GM21367 (cell line): ENCODE results near the gene MTERF2.

Experiments used
- ATAC-seq: cut with Tn5 transposase; IDR thresholded peaks from one replicate; pipeline ENCODE4 v1.9.1; 2021; ENCODE audit not compliant: unreplicated experiment

MTERF2 gene

GRCh38 chr12:106954462-106955376 lies 32.2 kb downstream of the MTERF2 start:
- ATAC-seq, result peak; percentile 1

GRCh38 chr12:106953352-106954250 lies 33.3 kb downstream of the MTERF2 start:
- ATAC-seq, result no peak

GRCh38 chr12:106950591-106950990 lies 36.4 kb downstream of the MTERF2 start:
- ATAC-seq, result no peak

- no peak for ATAC-seq
Measured at GRCh38 chr12:106947461-106947860, 39.5 kb downstream of the MTERF2 start.

GRCh38 chr12:106945261-106945851 lies 41.6 kb downstream of the MTERF2 start:
- ATAC-seq, result no peak

- ATAC-seq, result no peak
Measured at GRCh38 chr12:106942775-106943174, 44.2 kb downstream of the MTERF2 start.

GRCh38 chr12:106941481-106942156 lies 45.3 kb downstream of the MTERF2 start:
- no peak for ATAC-seq

- no peak for ATAC-seq
Measured at GRCh38 chr12:106934277-106934676, 52.7 kb downstream of the MTERF2 start.
